Measurements from ENCODE around the gene PCNP. TPM values are rescaled to one million over a fixed set of nuclear protein-coding genes. Genes with fewer than 3 reads are reported as not detected.
A peak's percentile ranks its signal among the peaks of the same experiment; 100 is the strongest.

The PCNP gene
- total and polyA plus RNA-seq, 9 of the 15 experiments (the other 6 are each of a cell fraction or from before 2014, with no cell fraction given) = 54.3 to 170 (median 150) TPM

GRCh38 chr3:101561630-101562328 lies 12.2 kb upstream of the PCNP start, which contains the start of gene TRMT10C:
TRMT10C (plus strand) TSS chr3:101561868; CDS start chr3:101564782, 2,914 bp downstream.
- Histone ChIP-seq H3K27me3 (ENCODE audit: control insufficient read depth in 2 of 2, insufficient read depth in 2 of 2, low read length in 2 of 2) (no peaks in the 10 kb centered on the region), H3K9me3 (replicated peaks; ENCODE audit: control insufficient read depth, insufficient read depth, low read depth, low read length) (no peaks in the 10 kb centered on the region), H3K4me2 (ENCODE audit: insufficient read depth, low read length) (peak within 1 kb of the TSS; percentile 94), H3K36me3 (ENCODE audit: control insufficient read depth, insufficient read depth, low read length) (peaks cover 40% of the 10 kb centered on the region; the same call in 2 of the 3 replicates), H3K9me1 (ENCODE audit: control insufficient read depth, insufficient read depth, low read length) (no peaks in the 10 kb centered on the region), H3K27ac (ENCODE audit: extremely low read depth, low read depth, low read length) (peak within 1 kb of the TSS; percentile 96), H3K4me1 (replicated peaks in 1 of 2; ENCODE audit: control insufficient read depth in 2 of 2, insufficient read depth in 2 of 2, low read length in 2 of 2) (peaks cover under 1 to 8% of the 10 kb centered on the region in 2 experiments; a peak in 3 of 5 replicates), H3K4me3 (peak within 1 kb of the TSS; percentile 94), H4K20me1 (replicated peaks; ENCODE audit: control insufficient read depth, insufficient read depth, low read length) (peaks cover 12% of the 10 kb centered on the region), H3K9ac (ENCODE audit: insufficient read depth in 1 of 2, low read depth in 2 of 2, low read length in 2 of 2) (peak within 1 kb of the TSS; percentile 94 to 95), H2AFZ (ENCODE audit: low read depth, low read length) (peak within 1 kb of the TSS; percentile 88), H3K79me2 (ENCODE audit: control insufficient read depth, insufficient read depth, low read length) (peaks cover 53% of the 10 kb centered on the region)
- ATAC-seq (peak; percentile 95), FAIRE-seq (peak; percentile 96), DNase-seq (ENCODE audit: extremely low read depth in 1 of 4, low spot score in 3 of 4) (peak; percentile 75 to 93 (median 80))
- intact Hi-C loops (cut with micrococcal nuclease) = loop anchor here (2.0 to 10.0 kb wide), 2 partner anchors 51 to 177 kb away; no protein-coding TSS in a partner anchor
- in situ Hi-C loops (cut with MboI) = loop anchor here (5.0 kb wide), 1 partner anchor 44 kb away; no protein-coding TSS in a partner anchor
- ChIA-PET POLR2A (interaction anchor here (0.6 to 2.9 kb wide), 7 partner anchors 10 to 491 kb away, joined by 3 to 22 read pairs (median 4); partner anchors contain the start of gene PCNP), CTCF (ENCODE audit: low intra/inter-chr PET ratio) (no interaction called here)
- TSS peak; percentile 59 for BruUV-seq (replicated peaks)
- 2% methylated on average over 24 of the region's 35 CpGs for WGBS (ENCODE audit: insufficient coverage, low coverage, missing lambda C conversion rate)
- TF ChIP-seq CUX1 (CRISPR knock-in tag; IDR thresholded peaks at IDR 0.05) (no peak), MTF1 (CRISPR knock-in tag; IDR thresholded peaks at IDR 0.05; ENCODE audit: borderline replicate concordance) (no peak), PBX2 (CRISPR knock-in tag; IDR thresholded peaks at IDR 0.05; ENCODE audit: low read depth) (no peak), PBX2 (tag; conservative IDR thresholded peaks at IDR 0.05; ENCODE audit: low read depth) (no peak; the same call in 1 of the 2 replicates), ZNF431 (CRISPR knock-in tag; IDR thresholded peaks at IDR 0.05) (no peak), NFXL1 (CRISPR knock-in tag; IDR thresholded peaks at IDR 0.05) (no peak), TAF1 (IDR thresholded peaks at IDR 0.05; ENCODE audit: control insufficient read depth, extremely low read depth, insufficient read depth, low read length, severe bottlenecking) (peak; percentile 87), TEAD1 (CRISPR knock-in tag; IDR thresholded peaks at IDR 0.05) (0 out of 4 replicates have a peak, but pooled peaks of 1 of the 2 experiments have one; percentile 54)
- TF ChIP-seq, protein P1, sequence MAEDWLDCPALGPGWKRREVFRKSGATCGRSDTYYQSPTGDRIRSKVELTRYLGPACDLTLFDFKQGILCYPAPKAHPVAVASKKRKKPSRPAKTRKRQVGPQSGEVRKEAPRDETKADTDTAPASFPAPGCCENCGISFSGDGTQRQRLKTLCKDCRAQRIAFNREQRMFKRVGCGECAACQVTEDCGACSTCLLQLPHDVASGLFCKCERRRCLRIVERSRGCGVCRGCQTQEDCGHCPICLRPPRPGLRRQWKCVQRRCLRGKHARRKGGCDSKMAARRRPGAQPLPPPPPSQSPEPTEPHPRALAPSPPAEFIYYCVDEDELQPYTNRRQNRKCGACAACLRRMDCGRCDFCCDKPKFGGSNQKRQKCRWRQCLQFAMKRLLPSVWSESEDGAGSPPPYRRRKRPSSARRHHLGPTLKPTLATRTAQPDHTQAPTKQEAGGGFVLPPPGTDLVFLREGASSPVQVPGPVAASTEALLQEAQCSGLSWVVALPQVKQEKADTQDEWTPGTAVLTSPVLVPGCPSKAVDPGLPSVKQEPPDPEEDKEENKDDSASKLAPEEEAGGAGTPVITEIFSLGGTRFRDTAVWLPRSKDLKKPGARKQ (CRISPR knock-in tag; IDR thresholded peaks at IDR 0.05) = no peak

Measured in K562 (cell line).